Type B pancreatic cell (in vitro differentiated cells): Measurements from ENCODE around the gene KCNN3. TPM values are rescaled to one million over a fixed set of nuclear protein-coding genes. Genes with fewer than 3 reads are reported as not detected.

ENCODE experiments used
- DNase-seq: peaks from one replicate; pipeline ENCODE4 v3.0.0; 2021; ENCODE audit warnings: mixed read lengths; ENCODE audit not compliant: unreplicated experiment; ENCODE audit errors: extremely low spot score
- H3K27ac Mint-ChIP-seq: 2 replicates; pipeline ENCODE4 v1.8.0; 2021; ENCODE audit warnings: mild to moderate bottlenecking, mixed read lengths
- H3K27me3 Mint-ChIP-seq: 2 replicates; pipeline ENCODE4 v1.8.0; 2021; ENCODE audit warnings: mixed read lengths
- H3K36me3 Mint-ChIP-seq: 2 replicates; pipeline ENCODE4 v1.8.0; 2021; ENCODE audit warnings: mixed read lengths
- H3K4me1 Mint-ChIP-seq: one replicate; pipeline ENCODE4 v1.8.0; 2021; ENCODE audit warnings: mixed read lengths; ENCODE audit not compliant: unreplicated experiment
- H3K4me3 Mint-ChIP-seq: 2 replicates; pipeline ENCODE4 v1.8.0; 2021; ENCODE audit warnings: mild to moderate bottlenecking, mixed read lengths
- H3K9me3 Mint-ChIP-seq: 2 replicates; pipeline ENCODE4 v1.8.0; 2021; ENCODE audit warnings: mixed read lengths
- CTCF ChIP-seq: fragments of 200-600 bp; sonication (generic); conservative IDR thresholded peaks from 2 replicates; pipeline ENCODE4 v1.5.0; 2021; ENCODE audit warnings: antibody characterized with exemption, mild to moderate bottlenecking
- total RNA-seq: library from RNA; stranded (reverse); gene quantifications from 2 replicates; pipeline ENCODE4 v1.2.1, GENCODE V29; 2021; ENCODE audit warnings: low replicate concordance

The KCNN3 gene
- total RNA-seq, 1 donor from 2014 or later = 3.8 TPM

DNA sequence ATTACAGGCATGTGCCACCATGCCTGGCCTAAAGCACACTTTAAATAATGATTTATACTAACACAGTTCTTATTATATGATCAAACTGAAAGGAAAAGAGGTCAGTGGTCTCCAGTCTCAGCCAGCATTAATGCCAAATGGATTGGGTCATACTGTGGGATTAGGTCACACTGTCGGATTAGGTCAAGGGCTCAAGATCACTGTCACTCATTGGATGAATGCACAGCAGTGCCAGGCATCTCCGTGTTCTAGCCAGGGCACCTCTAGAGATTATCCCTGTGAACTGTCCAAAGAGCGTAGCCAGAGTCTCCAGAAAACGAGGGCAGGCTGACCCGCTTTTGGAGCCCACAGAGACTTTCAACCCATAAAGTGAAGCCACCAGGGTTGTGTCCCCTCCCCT, 70.9 kb downstream of the KCNN3 start:
- Mint-ChIP-seq H3K4me3 (no peak overlapping the region), H3K4me1 (no peaks in the 10 kb centered on the region), H3K9me3 (peaks cover 4% of the 10 kb centered on the region), H3K27ac (no peak overlapping the region), H3K27me3 (peaks cover 18% of the 10 kb centered on the region), H3K36me3 (no peaks in the 10 kb centered on the region)
- DNase-seq = no peak
- TF ChIP-seq CTCF = no peak

GRCh38 chr1:154798645-154799044, 71.4 kb downstream of the KCNN3 start:
- DNase-seq = no peak
- no peak overlapping the region for H3K27ac Mint-ChIP-seq
- H3K27me3 Mint-ChIP-seq = peaks cover 18% of the 10 kb centered on the region
- no peaks in the 10 kb centered on the region for H3K4me1 Mint-ChIP-seq
- peaks cover 4% of the 10 kb centered on the region for H3K9me3 Mint-ChIP-seq
- no peak for TF ChIP-seq CTCF
- no peak overlapping the region for H3K4me3 Mint-ChIP-seq
- H3K36me3 Mint-ChIP-seq = no peaks in the 10 kb centered on the region

- TF ChIP-seq CTCF = no peak
- Mint-ChIP-seq H3K27me3 (peaks cover 17% of the 10 kb centered on the region), H3K36me3 (no peaks in the 10 kb centered on the region), H3K9me3 (peaks cover 4% of the 10 kb centered on the region), H3K4me3 (no peak overlapping the region), H3K4me1 (no peaks in the 10 kb centered on the region), H3K27ac (no peak overlapping the region)
- no peak for DNase-seq
These were observed 72.9 kb downstream of the KCNN3 start for GRCh38 chr1:154797175-154797574.

DNA sequence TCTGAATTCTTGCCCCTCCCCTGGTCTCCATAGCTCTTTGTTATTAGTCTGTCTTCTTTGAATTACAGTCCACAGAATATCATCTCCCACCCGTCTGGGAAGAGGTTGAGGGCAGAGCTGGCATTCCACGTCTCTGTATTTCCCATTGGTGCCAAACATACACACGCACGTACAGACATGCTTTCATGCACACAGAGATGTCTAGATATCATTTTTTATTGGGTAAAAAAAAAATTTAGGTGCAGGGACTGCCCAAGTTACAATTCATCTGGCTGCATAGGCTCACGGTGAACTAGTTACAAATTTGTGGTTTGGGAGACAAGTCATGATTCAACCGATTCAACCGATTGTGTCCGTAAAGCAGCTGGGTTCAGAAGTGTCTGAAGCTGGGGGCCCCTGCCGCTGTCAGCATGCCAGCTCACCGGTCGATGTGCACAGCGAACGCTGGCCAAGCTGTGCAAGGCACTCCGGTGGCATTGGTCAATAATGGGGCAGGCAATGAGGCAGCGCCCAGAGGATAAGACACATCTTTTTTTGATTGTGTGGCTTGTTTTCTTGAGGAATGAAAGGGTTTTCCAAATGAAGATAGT, 73.7 kb downstream of the KCNN3 start:
- DNase-seq = no peak
- Mint-ChIP-seq H3K27me3 (peaks cover 21% of the 10 kb centered on the region), H3K4me1 (no peaks in the 10 kb centered on the region), H3K36me3 (no peaks in the 10 kb centered on the region), H3K9me3 (peaks cover 4% of the 10 kb centered on the region), H3K4me3 (no peak overlapping the region), H3K27ac (no peak overlapping the region)
- TF ChIP-seq CTCF = no peak

DNA sequence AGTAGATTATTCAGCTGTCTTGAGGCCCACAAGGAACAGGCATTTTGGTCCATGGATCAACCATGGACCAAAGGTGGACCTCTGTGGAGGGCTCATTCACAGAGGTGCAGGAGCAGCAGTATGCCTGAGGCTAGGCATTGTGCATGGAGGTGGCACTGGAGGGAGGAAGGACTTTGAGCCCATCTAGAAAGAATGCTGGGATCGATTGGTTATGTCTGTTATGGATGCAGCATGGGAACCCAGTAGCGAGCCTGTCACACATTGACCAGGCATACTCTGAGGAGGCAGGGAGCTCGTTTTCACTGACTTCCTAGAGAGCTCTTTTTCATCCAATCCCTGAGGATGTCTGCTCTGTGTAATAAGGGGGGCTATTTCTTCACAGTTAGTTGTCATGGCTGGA, 75.5 kb downstream of the KCNN3 start:
- TF ChIP-seq CTCF = no peak
- Mint-ChIP-seq H3K36me3 (no peaks in the 10 kb centered on the region), H3K4me3 (no peak overlapping the region), H3K9me3 (peaks cover 4% of the 10 kb centered on the region), H3K27me3 (peaks cover 23% of the 10 kb centered on the region), H3K27ac (no peak overlapping the region), H3K4me1 (no peaks in the 10 kb centered on the region)
- no peak for DNase-seq

DNA sequence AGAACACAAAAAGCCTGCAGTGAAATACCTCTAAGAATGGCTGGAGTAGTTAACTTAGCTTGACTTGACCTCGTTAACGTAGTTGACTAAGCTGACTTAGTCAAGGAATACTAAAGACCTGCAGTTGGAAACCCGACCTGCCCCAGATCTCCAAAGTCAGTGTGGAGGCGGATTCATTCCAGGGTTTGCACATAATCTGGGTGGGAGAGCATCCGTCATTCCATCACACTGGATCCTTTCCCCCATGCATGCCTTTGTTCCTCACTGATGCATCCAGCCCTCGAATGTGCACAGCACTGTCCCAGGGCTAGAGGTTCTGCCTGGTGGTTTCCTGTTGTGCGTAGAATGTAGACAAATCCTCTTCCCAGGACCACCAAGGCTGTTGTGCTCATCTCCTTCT, 76.4 kb downstream of the KCNN3 start:
- no peak for TF ChIP-seq CTCF
- H3K9me3 Mint-ChIP-seq = peaks cover 4% of the 10 kb centered on the region
- DNase-seq = no peak
- no peak overlapping the region for H3K27ac Mint-ChIP-seq
- H3K36me3 Mint-ChIP-seq = no peaks in the 10 kb centered on the region
- H3K4me1 Mint-ChIP-seq = no peaks in the 10 kb centered on the region
- H3K4me3 Mint-ChIP-seq = no peak overlapping the region
- peaks cover 23% of the 10 kb centered on the region for H3K27me3 Mint-ChIP-seq
